ENCODE measurements around the gene HABP2.

Gene HABP2

DNA sequence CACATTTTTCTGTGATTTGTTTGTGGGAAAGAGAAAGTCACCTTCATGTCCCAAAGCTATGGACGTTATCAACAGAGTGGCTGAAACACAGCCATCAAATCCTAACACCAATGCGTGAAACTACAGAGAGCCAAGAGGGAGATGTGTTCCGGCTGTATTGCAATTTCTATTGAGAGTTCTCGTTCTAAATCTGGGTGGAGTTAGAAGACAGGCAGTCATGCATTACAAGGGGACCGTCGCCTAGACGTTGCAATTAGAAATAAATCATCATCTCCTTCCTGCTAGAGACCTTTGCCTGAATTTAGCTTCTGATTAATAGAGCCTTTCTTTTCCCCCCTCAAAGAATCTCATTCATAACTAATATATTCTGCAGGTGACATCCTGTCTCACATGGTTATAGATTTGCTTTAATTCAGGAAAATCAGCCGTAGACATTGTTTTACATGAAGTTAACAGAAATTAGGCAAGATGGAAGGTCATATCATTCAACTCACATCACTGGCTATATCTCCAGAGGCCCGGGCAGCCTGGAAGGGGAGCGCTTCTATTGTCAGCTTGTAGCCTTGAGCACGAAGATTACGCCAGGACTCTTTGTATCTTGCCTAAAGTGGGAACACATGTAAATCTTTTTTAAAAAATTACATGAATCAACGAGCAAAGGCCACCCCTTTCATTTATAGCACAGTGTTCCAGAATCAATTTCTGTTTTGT lies 52.6 kb downstream of the HABP2 start:
- no peak for DNase-seq

DNA sequence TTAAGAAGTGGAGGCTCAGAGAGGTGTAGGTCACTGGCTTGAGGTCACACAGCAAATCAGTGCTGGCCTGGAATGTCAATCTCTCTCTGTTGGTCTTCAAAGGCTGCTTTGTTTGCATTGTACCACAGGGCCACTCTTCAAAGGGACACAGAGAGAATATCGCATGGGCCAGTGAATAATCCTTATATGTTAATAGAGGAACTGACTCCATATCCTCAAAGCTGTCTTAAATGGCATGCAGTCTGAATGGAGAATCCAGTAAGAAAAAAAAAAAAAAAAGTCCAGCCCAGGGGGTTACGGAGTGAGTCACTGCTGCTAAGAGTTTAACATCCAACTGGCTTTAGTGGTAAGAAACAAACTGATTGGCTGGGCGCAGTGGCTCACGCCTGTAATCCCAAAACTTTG lies 56.9 kb downstream of the HABP2 start:
- DNase-seq, result no peak

DNA sequence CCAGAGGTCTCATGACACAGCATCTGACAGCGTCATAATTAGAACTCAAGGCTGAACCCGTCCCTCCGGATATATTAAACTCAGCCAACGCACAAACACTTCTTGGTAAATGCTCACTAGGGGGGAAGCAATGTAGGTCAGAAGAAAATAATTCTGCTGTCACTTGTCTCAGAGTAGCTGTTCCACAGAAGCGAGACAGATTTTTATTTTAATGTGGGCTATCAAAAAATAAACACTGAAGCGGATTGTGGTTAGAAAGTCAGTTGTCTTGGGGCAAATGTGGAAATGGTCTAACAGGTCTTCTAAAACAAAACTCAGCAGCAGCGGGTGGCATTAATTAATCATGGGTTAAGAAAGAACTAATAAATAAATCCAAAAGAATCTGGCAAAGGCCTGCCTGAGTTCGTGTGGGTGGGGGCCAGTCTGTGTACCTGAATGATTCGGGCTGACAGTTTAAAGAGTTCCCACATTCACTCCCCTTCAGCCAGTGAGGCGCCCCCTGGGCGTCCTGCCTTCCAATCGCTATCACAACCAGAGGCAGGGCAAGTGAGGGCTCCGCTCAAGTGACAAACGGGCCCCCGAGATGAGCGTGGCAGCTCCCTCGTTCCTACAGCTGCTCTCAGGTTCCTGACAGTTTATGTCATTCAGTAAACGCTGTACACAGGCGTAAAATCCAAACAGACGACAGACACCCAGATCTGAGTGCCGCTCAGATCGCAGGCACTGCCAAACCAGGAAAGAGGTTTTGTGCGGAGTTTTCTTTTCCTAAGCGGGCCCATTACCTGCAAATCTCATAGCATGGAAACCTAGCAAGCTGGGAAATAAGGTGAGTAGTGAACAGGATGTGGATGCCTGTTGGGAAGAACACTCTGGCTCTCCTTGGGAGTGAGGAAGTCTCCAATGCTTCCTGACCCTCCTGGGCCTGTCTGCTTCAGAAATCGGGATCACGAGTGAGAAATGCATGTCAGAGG lies 58.1 kb downstream of the HABP2 start:
- DNase-seq, result peak; percentile 20

DNA sequence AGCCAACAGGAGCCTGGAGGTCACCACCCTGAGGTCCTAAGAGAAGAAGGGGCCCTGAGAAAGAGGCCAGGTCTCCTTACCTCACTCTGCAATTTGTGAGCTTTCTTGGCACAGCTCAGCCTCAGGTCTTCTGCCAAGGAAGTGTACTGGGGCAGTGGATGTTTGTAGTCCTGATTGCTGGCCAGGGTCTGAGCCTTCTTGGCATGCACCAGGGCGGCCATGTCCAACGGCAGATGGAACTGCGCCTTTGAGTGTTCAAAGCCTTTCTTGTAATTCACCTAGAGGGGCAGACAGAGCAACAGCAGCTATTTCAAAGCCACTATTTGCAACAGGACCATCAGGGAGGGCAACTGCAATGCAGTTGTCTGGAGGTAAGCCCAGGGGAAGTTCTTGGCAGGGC lies 59.3 kb downstream of the HABP2 start:
- no peak for DNase-seq

DNA sequence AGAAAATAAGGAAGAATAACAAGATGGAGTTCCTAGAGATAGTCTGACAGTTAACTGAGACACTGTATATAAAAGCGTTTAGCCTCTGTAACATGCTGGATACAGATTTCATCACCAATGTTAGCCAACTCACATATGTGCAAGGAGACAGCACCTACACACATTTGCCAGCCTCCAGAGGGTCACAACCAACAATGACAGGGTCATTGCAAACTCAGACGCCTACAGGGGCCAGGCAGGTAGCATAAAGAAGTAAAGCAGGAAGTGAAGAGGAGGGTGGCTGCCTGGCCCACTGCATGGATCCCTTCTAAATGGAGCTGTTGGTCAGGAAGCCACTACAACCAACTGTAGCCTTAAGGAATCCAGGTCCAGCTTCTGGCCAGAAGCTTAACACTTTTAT lies 60.6 kb downstream of the HABP2 start:
- DNase-seq, result no peak

DNA sequence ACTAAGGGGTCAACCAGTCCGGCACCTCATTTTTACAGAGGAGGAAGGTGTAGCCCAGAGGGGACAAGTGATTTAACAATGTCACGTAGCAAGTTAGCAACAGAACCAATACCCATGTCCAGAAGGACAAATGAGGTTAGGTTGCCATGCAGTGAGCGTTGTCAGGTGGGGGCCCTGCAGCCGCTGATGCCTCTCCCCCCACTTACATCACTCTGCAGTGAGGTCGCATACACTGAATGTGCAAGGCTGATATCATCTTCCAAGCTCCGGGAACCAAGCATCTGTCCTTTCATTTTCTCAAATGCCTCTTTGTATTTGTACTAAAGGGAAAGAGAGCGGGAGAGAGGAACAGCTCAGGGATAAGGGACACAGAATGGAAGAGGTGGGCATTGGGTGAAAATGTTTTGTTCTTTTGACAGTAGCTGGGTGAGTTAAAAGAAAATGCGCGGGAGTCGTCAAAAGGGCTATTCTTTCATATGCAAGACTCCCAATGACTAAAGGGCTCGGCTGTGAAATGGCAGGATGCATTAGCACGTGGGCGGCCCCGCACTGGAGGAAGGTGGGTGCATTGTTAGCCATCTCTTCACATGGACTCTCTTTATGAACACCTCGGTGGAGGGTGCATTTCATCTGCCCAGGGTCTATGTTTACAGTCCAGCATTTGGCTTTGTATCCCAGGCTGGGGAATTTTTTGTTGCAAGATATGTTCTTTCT lies 61.3 kb downstream of the HABP2 start:
- no peak for DNase-seq

DNA sequence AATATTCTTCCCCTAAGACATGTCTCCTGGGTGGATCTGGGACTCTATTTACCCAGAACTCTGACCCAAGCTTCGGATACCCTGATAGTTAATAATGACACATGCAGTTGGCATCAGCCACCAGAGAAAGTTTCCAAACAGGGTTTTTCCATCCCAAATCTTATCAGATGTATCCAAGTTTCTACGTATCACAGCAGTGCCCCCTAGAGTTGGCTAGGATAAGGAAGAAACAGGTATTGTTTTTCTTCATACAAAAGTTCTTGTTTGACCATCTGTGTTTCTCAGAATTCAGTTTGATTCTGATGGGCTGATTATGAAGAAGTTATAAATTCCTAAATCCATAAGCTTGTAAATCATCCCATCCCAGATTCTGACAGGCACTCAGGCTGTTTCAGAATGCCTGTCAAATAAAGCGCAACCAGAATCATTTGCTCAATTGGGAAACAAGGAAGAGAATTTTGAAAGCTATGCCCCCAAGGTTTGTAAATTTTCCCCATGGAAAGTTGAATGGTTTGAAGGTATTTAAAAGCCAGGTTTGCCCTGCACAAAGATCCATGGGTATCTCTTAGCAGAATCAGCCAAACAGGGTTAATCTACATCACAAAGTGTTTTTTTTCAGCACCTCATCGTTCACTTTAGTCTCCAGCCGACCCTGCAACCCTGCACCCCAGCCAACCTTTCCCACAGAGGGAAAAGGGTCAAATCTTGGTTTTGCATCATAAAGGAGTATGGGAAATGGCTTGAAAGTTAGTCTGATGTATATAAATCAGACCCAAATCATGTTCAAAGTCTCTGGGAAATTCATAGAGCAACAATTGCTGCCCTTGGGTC lies 63.6 kb downstream of the HABP2 start:
- DNase-seq, result no peak

DNA sequence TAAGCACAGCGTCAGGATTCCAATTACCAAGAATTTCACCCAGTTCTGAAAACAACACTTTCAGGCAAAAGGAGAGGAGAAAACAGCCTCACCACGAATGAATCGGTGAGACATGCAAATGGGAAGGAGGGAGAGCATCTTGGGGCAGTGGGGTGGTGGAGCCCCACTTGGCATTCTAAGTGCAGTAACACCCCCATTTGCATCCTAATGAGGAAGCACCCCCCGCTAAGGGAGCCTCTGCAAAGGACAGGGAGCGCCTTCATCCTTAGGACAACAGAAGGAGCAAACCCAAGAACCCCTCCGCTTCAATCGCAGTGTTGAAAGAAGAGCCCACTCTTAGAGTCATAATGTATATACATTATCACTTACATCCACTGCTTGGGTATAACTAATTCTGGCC lies 64.2 kb downstream of the HABP2 start:
- no peak for DNase-seq

DNA sequence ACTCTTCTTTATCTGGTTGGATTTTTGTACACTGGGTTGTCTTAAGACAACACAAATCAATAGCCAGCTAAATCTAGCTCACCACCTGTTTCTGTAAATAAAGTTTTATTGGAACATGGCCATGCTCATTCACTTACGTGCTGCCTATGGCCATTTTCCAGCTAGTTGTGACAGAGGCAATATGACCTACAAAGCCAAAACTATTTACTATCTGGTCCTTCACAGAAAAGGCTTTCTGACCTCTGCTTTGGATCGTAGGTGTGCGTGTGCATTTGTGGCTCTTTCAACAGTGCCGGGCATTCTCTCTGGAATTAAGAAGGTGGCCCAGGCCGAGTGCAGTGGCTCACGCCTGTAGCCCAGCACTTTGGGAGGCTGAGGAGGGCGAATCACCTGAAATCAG lies 65.5 kb downstream of the HABP2 start:
- no peak for DNase-seq

DNA sequence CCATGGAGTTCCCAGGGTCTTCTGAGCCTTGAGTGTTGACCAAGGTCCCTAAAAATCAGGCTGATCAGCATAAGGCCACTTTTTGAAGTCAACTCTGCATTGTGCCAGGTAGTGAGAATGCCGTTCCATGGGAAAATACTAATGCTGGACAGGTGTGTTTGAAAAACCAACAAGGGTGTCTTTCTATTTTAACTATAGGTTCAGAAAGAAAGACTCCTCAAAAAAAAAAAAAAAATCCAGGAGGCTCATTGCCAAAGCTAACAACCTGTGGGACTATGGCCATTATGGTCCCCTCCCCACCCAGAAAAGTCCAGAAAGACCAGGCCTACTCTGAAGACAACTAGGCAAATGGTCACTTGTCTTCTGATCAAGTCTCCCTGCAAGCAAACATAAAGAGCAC lies 66.5 kb downstream of the HABP2 start:
- DNase-seq, result no peak

DNA sequence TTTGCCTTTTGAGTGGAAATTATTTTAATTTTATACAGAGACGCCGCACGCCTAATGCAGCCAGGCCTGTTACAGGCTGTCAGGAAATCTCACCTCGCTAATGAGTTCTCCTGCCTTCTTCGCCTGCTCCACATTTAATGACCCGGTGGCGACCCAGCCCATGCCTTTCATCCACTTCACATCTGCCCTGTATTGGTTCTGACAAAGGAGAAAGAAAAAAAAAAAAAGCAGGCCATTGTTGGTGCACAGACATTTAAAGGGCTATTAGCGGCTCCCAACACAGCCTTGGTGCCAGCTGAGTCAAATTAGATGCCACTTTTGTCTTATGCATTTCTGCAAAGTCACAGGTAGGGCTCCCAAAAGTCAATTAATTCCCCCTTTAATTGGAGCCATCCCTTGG lies 67.7 kb downstream of the HABP2 start:
- DNase-seq, result no peak

DNA sequence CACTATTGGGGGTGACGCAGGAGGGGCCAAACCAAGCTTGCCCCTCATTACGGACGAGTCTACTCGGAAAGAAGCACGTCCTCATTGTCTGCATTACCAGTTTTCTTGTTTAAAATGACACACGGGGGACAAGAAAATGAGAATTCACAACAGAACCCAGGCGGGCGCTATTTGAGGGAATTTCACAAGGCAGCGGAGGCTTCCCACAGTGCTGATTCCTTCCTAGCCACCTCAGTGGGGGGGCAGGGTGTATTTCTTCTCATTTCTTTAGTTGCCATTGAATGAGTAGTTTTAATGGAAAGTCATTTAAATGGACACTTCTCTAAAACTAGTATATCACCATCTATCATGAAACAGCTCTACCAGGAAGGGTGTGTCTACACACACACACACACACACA lies 68.1 kb downstream of the HABP2 start:
- no peak for DNase-seq

DNA sequence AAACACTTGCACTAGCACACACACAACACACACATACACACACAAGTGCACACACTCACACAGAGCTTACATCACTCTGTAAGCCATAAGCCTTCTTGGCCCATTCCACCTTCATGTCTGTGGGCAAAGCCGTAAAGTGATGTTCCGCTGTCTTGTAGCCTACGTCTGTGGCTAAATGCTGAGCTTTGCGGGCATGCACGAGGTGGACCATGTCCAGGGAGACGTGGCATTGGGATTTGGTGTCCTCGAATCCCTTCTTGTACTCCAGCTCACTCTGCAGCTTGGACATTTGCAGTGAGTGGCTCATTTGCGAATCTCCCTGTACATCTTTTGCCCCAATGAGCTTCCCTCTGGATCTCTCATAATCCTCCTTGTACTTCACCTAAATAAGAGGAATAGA lies 68.9 kb downstream of the HABP2 start:
- DNase-seq, result no peak

DNA sequence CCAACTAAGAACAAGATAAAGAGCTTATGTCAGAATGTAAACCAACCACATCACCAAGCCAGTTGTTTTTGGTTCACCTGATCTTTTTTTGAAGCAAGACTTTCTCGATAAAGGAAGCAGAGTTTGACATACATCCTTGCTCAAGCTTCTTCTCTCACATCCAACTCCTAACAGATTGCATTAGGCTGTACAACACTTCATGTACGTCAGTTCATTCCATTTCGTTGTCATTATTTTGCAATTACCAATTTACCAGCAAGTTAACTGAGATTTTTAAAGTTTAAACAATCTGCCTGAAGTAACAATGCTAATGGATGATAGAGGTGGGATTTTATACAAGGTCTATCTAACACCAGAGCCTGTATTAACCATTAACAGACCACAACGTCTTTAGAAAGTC lies 70.0 kb downstream of the HABP2 start:
- no peak for DNase-seq

DNA sequence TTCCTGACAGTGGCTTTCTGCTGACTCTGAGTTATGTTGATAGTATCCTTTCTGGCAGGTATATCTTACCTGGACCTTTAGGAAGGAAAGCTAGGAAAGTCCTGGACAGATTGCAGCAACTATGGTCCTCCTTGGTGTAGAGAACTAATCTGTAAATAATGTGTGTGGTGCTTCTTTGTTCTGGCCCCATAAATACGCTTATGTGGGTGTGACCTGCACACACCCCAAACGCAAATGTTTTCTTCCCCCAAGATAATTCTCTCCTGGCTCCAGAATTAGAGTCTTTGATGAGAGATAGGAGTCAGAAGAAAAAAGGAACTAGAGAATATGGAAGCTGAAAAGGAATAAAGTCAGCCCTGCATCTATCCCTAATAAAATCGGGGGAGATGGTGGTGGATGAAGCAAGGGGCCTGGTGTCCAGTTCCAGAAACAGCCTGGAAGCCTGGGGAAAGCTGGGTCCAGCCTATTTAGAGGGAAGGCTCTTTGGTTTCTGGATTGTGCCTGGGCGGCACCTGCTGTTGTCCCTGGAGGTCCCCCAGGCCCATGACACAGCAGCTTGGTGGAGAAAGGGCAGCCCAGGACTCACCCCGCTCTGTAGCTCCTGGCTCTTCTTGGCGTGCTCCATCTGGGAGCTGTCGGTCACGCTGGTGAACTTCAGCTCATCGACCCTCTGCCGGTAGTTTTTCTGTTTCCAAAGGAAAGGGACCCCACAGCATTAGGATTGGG lies 72.8 kb downstream of the HABP2 start:
- no peak for DNase-seq

DNA sequence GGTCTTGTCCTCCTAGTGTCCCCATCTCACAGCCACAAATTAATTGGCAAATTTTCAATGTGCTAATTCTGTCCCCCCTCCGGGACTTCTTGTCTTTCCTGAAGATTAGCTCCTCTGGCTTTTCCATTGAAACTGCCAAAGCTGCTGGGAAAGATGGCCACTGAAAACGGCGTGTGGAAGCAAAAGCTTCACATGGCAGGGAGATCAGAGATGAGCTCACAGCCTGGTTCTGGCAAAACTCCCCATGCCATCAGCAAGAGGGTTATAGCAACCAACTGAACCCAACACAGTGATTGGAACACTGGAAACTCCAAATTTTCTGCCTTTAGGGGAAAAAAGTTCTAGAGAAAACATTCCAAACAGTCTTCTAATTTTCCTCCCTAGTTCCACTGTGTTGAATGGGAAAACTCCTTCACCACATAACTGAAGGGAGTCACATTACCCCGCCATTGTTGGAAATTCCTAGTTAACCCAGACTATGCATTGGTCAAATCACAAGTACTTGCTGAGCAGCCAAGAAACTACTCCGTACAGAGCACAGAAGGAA lies 74.0 kb downstream of the HABP2 start:
- DNase-seq, result no peak

DNA sequence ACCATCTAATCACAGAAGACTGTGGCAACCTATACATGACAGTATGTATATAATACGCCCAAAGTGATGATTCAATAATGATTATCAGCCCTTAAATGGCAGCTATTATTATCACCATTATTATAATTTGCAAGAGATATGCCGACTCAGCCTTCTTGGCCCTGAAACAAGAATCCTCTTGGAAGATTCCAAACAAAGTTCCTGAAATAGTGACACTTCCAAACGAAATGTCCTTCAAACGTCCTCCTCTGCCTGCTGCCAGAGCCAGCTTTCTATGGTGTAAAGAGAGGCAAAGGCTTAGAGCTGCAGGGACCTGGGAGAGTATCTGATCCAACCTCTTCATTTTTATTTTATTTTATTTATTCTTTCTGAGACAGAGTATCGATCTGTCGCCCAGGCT lies 75.0 kb downstream of the HABP2 start:
- DNase-seq, result no peak

DNA sequence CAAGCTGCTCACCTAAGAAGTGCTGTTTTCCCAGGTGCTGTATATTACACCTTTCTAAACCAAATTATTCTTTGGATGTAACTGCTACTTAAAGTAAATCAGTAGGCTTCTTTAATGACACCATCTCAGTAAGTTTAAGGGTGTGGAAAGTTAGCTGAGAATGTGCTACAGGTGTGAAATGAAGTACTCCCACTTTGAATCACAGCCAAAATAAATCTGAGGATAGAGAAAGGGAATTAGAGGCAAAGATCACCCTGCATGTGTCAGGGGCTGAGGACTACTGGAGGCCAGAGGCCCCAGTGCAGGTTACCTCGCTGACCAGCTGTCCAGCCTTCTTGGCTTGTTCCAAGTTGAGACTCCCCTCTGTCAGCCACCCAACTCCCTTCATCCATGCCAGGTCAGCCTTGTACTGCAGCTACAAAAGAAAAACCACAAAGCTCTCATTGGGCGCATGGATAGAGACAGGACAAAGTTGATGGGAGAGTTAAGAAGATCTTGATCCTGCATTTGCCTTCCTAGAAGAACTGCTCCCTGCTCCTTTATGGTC lies 75.8 kb downstream of the HABP2 start:
- no peak for DNase-seq

DNA sequence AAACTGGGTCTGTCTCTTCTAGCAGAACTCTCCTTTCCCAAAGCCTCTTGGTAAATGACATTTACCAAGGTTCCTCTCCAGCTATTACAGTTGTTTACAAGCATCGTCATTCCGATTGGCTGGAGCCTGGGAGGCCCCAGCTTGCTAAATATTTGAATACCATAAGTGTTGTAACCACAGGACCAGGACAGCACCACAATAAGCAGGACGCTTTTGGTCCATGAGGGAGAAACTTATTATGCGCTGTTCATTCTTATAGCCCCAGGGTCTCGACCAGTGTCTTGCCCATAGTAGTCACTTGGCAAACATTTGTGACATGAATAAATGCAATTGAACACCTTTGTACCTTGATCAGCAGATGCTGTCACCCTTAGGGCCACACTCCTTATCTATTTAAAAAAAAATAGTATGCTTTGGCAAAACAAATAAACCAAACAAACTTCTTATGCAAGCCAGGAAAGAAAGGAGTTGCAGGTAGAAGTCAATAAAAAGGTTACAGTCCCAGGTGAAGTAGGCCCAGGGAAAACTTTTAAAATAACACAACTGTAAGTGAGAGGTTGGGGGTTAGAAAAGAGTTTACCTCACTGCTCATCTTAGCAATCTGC lies 78.2 kb downstream of the HABP2 start:
- DNase-seq, result no peak

DNA sequence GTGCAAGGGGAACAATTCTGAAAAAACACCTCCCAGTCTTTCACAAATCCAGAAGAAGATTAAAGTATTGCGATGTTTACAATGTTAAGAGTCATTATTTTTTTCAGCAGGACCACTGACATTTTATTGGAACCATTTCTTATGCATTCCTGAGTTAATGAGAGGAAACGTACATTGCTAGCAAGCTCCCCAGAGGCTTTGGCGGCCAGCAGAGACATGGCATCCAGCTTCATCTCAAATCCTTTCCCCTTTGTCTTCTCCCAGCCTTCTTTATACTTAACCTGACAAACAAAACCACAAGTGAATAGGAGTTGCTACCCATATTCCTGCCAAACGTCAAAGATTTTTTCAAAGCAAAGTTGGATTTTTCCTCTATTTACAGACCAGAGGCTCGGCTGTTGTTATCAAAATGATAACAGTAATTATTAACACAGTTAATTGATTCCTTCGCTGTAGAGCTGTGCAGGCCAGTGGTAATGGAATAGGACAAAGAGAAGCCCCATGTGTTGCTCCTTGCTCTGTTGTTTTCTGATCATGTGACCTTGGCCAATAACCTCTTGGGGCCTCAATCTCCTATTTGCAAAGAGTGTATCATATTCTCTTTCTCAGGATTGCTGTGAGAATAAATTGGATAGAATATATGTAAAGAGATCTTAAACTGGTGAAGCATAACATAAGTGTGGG lies 79.0 kb downstream of the HABP2 start:
- no peak for DNase-seq
